ENCODE measurements around the gene DCST2.
A peak's percentile ranks its signal among the peaks of the same experiment; 100 is the strongest.

The DCST2 gene

GRCh38 chr1:155033524-155033923, at the start of gene DCST2, which contains the start of gene DCST1:
TSS of gene DCST2 (minus strand) at chr1:155033781. CDS start at chr1:155033701, 80 bp downstream.
TSS of gene DCST1 (plus strand) at chr1:155033824. CDS start at chr1:155034037, 213 bp downstream.
- DNase-seq, result no peak

GRCh38 chr1:155083052-155083541, 49.5 kb upstream of the DCST2 start:
- DNase-seq, result no peak

GRCh38 chr1:155082301-155083051, 48.9 kb upstream of the DCST2 start:
- DNase-seq, result peak in 1 of 56 donors; percentile 33

GRCh38 chr1:155081472-155082300, 48.1 kb upstream of the DCST2 start:
- peak in 6 of 56 donors; percentile 26 to 43 (median 34) for DNase-seq

- DNase-seq, result peak in 4 of 56 donors; percentile 15 to 65 (median 32)
These were observed 47.0 kb upstream of the DCST2 start for GRCh38 chr1:155080312-155081228.

- DNase-seq, result peak in 1 of 56 donors; percentile 20
These were observed 46.1 kb upstream of the DCST2 start for GRCh38 chr1:155079487-155080311.

GRCh38 chr1:155079210-155079486, 45.6 kb upstream of the DCST2 start:
- no peak for DNase-seq

- peak in 43 of 56 donors; percentile 22 to 79 (median 55) for DNase-seq
These were observed 45.1 kb upstream of the DCST2 start, which contains the start of gene EFNA3 for GRCh38 chr1:155078469-155079209. TSS of gene EFNA3 (plus strand) at chr1:155078837. CDS start at chr1:155078942, 105 bp downstream.

- DNase-seq, result no peak
These were observed 44.3 kb upstream of the DCST2 start for GRCh38 chr1:155077758-155078445.

GRCh38 chr1:155077346-155077745, 43.8 kb upstream of the DCST2 start:
- DNase-seq, result no peak

- DNase-seq, result no peak
These were observed 42.8 kb upstream of the DCST2 start for GRCh38 chr1:155076371-155076770.

GRCh38 chr1:155075535-155075934, 42.0 kb upstream of the DCST2 start:
- DNase-seq, result no peak

- no peak for DNase-seq
These were observed 40.0 kb upstream of the DCST2 start for GRCh38 chr1:155073377-155074242.

- DNase-seq, result no peak
These were observed 39.1 kb upstream of the DCST2 start for GRCh38 chr1:155072531-155073289.

GRCh38 chr1:155071701-155072100, 38.1 kb upstream of the DCST2 start:
- DNase-seq, result no peak

GRCh38 chr1:155070721-155071569, 37.4 kb upstream of the DCST2 start:
- DNase-seq, result peak in 45 of 56 donors; percentile 11 to 86 (median 53)

Data from amygdala (tissue), 56 donors.